Neural crest cell (in vitro differentiated cells): Measurements from ENCODE around the gene RNF220. TPM values are rescaled to one million over a fixed set of nuclear protein-coding genes. Genes with fewer than 3 reads are reported as not detected.

Experiments used
- DNase-seq: peaks from one replicate; pipeline ENCODE4 v3.0.0; 2021; ENCODE audit warnings: low read depth, mixed read lengths, low spot score
- H3K27ac Mint-ChIP-seq: one replicate; pipeline ENCODE4 v1.8.0; 2021; ENCODE audit warnings: mild to moderate bottlenecking, mixed read lengths; ENCODE audit not compliant: unreplicated experiment
- H3K27me3 Mint-ChIP-seq: 2 replicates; pipeline ENCODE4 v1.8.0; 2021; ENCODE audit warnings: low read depth, mild to moderate bottlenecking, mixed read lengths
- H3K36me3 Mint-ChIP-seq: 2 replicates; pipeline ENCODE4 v1.8.0; 2021; ENCODE audit warnings: low read depth, mild to moderate bottlenecking, mixed read lengths
- H3K4me1 Mint-ChIP-seq: 2 replicates; pipeline ENCODE4 v1.8.0; 2021; ENCODE audit warnings: mixed read lengths
- H3K4me3 Mint-ChIP-seq: one replicate; pipeline ENCODE4 v1.8.0; 2021; ENCODE audit warnings: mild to moderate bottlenecking, mixed read lengths
- H3K9me3 Mint-ChIP-seq: 2 replicates; pipeline ENCODE4 v1.8.0; 2021; ENCODE audit warnings: mixed read lengths
- total RNA-seq: library from RNA; stranded (reverse); gene quantifications from 2 replicates; pipeline ENCODE4 v1.2.1, GENCODE V29; 2021
- TF ChIP-seq, protein P1 (sequence below): fragments of 200-600 bp; sonication (generic); conservative IDR thresholded peaks from 2 replicates; pipeline ENCODE4 v1.5.0; 2021; ENCODE audit warnings: antibody characterized with exemption, mild to moderate bottlenecking

Gene RNF220
- total RNA-seq, 1 donor from 2014 or later: 96.7 TPM

DNA sequence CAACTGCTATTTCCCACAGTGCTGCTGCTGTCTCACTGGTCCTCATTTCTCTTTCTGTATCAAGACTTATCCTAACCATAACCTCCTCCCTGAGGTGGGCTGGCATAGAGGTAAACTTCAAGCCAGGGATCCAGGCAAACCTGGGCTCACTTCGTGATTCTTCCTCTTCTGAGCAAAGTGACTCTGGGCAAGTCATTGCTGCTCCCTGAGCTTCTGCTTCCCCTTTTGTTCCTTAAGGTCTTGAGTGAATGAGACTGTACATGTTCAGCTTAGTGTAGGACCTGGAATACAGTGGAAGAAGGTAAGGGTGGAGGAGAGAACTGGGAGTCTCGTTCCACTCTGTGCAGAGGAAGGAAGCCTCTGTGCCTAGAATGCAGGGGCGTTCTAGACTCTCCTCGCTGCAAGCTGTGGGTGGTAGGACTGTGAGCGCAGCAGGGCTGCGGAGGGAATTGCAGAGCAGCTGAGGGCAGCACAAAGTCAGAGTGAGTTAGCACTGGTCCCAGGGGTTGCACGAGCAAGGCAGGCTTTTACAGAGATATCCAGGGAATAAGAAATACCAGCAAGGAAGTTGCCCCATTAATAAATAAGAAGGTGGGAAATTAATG lies 38.6 kb upstream of the RNF220 start:
- Mint-ChIP-seq H3K27me3 (peaks cover 2% of the 10 kb centered on the region), H3K36me3 (no peaks in the 10 kb centered on the region), H3K4me1 (peaks cover 24% of the 10 kb centered on the region), H3K27ac (no peak overlapping the region), H3K4me3 (no peak overlapping the region), H3K9me3 (no peaks in the 10 kb centered on the region)
- DNase-seq: no peak
- TF ChIP-seq, protein P1, sequence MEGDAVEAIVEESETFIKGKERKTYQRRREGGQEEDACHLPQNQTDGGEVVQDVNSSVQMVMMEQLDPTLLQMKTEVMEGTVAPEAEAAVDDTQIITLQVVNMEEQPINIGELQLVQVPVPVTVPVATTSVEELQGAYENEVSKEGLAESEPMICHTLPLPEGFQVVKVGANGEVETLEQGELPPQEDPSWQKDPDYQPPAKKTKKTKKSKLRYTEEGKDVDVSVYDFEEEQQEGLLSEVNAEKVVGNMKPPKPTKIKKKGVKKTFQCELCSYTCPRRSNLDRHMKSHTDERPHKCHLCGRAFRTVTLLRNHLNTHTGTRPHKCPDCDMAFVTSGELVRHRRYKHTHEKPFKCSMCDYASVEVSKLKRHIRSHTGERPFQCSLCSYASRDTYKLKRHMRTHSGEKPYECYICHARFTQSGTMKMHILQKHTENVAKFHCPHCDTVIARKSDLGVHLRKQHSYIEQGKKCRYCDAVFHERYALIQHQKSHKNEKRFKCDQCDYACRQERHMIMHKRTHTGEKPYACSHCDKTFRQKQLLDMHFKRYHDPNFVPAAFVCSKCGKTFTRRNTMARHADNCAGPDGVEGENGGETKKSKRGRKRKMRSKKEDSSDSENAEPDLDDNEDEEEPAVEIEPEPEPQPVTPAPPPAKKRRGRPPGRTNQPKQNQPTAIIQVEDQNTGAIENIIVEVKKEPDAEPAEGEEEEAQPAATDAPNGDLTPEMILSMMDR: no peak

DNA sequence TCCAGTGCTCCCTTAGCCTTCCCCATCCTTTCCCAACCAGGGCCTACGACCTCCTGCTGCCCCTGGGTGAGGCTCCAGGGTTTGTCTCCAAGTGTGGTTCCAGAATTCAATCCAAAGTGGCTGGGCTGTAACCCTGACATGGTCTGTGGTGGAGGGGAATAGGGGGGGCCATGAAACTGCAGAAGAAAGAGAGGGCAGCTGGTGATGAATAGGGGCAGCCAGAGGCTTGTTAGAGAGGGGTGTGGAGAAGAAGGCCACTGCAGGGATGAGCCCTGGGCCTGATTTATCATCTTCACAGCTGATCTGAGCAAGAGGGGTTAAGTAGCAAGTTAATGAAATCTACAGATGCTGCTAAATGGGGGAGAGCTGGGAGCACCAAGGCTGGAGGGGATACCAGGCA lies 37.1 kb upstream of the RNF220 start:
- peaks cover 2% of the 10 kb centered on the region for H3K27me3 Mint-ChIP-seq
- TF ChIP-seq, protein P1: no peak
- H3K4me1 Mint-ChIP-seq: peaks cover 24% of the 10 kb centered on the region
- H3K36me3 Mint-ChIP-seq: no peaks in the 10 kb centered on the region
- peaks cover under 1% of the 10 kb centered on the region for H3K9me3 Mint-ChIP-seq
- no peak for DNase-seq
- H3K27ac Mint-ChIP-seq: peak overlapping the region; percentile 73
- no peak overlapping the region for H3K4me3 Mint-ChIP-seq

DNA sequence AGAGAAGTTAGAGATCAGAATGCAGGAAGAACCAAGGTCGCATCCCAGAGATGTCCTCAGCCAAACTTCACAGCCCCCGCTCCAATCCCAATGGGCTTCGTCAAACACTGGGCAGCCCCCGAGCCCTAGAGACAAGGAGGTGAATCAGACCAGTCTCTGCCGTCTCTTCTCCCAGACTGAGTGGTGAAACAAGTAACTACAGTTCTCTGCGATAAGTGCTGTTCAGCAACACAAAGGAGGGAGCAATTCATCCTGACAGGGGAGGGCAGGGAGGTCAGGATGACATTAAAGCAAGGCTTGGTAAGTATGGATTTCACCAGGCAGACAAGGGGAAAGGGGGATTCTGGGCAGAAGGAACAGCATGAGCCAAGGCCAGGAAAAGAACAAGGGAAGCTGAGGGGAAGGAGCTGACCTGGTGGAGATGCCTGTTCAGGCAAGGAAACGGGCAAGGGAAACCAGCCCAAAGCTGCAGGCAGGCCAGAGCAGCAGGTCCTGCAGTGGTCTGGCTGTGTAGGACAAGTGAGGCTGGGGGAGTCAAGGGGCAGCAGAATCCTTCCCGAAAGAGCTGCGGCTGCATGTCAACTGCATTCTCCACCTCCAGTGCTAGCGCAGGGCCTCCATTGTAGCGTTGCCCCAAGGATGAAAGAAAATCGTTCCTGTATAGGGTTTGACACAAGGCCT lies 36.4 kb upstream of the RNF220 start:
- TF ChIP-seq, protein P1: no peak
- H3K4me1 Mint-ChIP-seq: peaks cover 24% of the 10 kb centered on the region
- peak overlapping the region; percentile 73 for H3K27ac Mint-ChIP-seq
- peaks cover 2% of the 10 kb centered on the region for H3K27me3 Mint-ChIP-seq
- no peaks in the 10 kb centered on the region for H3K36me3 Mint-ChIP-seq
- H3K4me3 Mint-ChIP-seq: no peak overlapping the region
- peak; percentile 16 for DNase-seq
- H3K9me3 Mint-ChIP-seq: peaks cover 3% of the 10 kb centered on the region

DNA sequence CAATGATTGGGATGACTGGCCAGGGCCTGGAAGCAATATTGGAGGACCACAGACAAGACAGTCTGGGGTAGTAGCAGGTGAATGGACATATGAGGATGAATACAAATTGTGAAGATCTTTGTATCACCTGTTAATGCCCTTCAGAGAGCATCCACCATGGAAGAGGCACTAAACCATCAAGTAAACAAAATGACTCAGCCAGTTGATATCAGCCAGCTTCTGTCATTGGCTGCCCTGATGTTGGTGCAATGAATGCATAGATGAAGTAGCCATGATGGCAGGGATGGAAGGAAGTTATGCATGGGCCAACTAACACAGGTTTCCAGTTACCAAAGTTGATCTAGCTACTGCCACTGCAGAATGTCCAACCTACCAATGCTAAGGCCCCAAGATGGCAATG lies 33.8 kb upstream of the RNF220 start:
- H3K4me3 Mint-ChIP-seq: no peak overlapping the region
- peaks cover 2% of the 10 kb centered on the region for H3K27me3 Mint-ChIP-seq
- TF ChIP-seq, protein P1: no peak
- H3K27ac Mint-ChIP-seq: peak overlapping the region; percentile 29
- H3K9me3 Mint-ChIP-seq: peaks cover 3% of the 10 kb centered on the region
- H3K4me1 Mint-ChIP-seq: peaks cover 24% of the 10 kb centered on the region
- H3K36me3 Mint-ChIP-seq: no peaks in the 10 kb centered on the region
- no peak for DNase-seq

DNA sequence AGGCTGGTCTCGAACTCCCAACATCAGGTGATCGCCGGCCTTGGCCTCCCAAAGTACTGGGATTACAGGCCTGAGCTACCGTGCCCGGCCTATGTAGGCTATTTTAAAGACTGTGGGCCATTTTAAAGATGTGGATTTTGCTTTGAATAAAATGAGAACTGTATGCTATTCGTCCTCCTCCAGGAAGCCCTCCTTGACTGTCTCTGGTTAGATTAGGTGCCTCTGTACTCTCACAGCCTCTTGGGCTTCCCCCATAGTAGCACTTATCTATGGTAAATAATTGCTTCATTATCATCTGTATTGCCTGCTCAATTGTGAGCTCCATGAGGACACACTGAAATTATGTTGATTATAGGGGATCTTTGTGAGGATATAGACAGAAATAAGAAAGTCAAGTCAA lies 29.5 kb upstream of the RNF220 start:
- DNase-seq: no peak
- Mint-ChIP-seq H3K4me3 (no peak overlapping the region), H3K27ac (no peak overlapping the region), H3K4me1 (peaks cover 9% of the 10 kb centered on the region), H3K9me3 (peaks cover 3% of the 10 kb centered on the region), H3K27me3 (peaks cover 6% of the 10 kb centered on the region), H3K36me3 (no peaks in the 10 kb centered on the region)
- TF ChIP-seq, protein P1: no peak
